GM18951 (cell line): ENCODE results near the gene ATF7.
A peak's percentile ranks its signal among the peaks of the same experiment; 100 is the strongest.

ENCODE experiments used
- POLR2A ChIP-seq: IDR thresholded peaks from 4 replicates; pipeline ENCODE4 v1.6.1; 2011; ENCODE audit warnings: mild to moderate bottlenecking; ENCODE audit not compliant: insufficient read length, insufficient read depth; ENCODE audit errors: extremely low read depth
- in situ Hi-C: fragments of 300-500 bp; cut with MboI; formaldehyde crosslinking; loops from one replicate; pipeline ENCODE4 v1.12.0; 2022; ENCODE audit warnings: low sequenced_read_pairs, mixed read lengths, inconsistent platforms; ENCODE audit not compliant: unreplicated experiment

The ATF7 gene

DNA sequence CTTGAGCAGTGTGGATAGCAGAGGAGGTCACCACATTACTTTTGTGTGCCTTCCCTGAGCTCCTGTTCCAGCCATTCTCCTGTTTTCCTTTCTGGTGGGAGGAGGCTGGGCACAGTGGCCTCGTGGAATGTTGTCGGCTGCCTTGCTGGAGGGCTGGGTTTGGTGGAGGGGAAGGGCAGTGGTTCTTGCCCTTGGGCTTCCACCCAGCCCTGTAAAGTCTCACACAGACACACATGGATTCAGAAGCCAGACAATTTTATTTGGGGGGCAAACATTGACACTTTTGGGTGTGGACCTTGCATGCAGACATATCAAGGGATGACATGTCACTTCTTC, 119.8 kb downstream of the ATF7 start:
- in situ Hi-C loops, result no loop called here
- no peak for TF ChIP-seq POLR2A

DNA sequence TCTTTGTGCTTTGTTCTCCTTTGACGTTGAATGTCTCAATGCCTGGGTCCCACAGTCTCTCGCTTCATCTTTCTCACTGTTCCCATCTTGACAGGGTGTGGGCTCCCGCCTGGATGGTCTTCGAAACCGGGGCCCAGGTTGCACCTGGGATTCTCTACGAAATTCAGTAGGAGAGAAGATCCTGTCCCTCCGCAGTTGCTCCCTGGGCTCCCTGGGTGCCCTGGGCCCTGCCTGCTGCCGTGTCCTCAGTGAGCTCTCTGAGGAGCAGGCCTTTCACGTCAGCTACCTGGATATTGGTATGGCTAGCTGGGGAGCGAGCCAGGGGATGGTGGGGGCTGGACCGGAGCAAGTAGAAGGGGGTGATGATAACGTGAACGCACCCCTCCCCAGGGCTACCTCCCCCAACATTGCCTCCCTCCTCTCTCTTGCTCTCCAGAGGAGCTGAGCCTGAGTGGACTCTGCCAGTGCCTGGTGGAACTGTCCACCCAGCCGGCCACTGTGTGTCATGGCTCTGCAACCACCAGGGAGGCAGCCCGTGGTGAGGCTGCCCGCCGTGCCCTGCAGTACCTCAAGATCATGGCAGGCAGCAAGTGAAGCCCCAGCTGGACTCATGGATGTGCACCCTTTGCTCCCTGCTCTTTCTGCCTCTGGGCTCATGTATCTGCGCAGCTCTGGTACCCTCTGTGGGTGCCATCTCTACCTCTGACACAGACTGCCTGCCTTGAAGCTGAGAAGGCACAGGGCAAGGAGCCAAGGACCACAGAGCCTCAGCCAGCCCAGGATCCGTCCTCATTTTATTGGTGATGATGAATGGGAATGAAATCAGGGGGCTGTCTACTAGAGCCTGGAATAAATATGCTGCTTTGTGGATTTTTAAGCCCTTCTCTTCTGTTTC, 120.4 kb downstream of the ATF7 start:
- TF ChIP-seq POLR2A, result no peak
- in situ Hi-C loops, result no loop called here

DNA sequence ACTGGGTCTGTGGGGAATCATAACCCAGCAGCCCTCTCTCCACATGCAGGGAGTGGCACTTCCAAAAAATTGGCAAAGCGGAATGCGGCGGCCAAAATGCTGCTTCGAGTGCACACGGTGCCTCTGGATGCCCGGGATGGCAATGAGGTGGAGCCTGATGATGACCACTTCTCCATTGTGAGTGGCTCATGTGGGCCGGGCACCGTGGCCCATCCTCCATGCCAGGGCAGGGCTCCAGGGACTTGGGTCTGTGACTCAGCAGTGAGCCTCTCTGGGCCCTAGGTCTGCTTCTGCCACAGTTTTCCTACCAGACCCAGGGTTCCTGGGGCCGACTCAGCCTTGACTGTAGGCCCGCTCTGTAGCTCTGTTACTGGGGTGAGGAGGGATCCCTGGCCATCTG, 121.1 kb downstream of the ATF7 start:
- in situ Hi-C loops, result no loop called here
- no peak for TF ChIP-seq POLR2A

DNA sequence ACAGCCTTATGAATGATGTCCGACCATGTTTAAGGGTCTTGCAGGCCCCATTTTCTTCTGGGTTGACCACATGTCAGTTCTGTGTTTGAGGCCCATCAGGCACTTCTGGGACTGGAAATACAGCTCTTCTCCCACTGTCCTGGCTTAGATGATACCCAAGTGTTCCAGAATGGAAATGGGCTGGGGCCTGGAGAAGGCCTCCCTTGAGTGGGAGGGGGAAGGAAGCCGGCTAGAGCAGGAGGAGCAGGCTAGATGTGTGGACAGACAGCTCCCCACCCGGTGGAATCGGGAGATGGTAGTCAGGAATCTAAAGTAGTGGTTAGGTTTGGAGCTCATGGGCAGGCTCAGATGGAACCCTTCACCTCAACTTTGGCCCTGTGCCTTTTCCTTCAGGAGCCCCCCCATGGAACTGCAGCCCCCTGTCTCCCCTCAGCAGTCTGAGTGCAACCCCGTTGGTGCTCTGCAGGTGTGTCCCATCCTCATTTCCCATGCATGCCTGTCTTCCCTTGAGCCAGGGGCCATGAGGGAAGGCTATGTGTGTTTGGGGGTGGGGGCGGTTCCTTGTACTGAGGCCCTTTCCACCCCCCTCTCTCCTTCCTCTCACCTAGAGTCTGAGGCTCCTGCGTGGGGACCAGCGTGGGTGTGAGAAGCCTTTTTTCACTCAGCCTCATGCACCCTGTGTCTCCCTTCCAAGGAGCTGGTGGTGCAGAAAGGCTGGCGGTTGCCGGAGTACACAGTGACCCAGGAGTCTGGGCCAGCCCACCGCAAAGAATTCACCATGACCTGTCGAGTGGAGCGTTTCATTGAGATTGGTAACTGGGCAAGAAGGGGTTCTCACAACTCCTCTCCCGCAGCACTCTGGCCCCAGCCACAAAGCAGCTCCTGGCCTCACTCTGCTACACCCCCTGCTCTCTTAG, 121.9 kb downstream of the ATF7 start:
- in situ Hi-C loops, result no loop called here

DNA sequence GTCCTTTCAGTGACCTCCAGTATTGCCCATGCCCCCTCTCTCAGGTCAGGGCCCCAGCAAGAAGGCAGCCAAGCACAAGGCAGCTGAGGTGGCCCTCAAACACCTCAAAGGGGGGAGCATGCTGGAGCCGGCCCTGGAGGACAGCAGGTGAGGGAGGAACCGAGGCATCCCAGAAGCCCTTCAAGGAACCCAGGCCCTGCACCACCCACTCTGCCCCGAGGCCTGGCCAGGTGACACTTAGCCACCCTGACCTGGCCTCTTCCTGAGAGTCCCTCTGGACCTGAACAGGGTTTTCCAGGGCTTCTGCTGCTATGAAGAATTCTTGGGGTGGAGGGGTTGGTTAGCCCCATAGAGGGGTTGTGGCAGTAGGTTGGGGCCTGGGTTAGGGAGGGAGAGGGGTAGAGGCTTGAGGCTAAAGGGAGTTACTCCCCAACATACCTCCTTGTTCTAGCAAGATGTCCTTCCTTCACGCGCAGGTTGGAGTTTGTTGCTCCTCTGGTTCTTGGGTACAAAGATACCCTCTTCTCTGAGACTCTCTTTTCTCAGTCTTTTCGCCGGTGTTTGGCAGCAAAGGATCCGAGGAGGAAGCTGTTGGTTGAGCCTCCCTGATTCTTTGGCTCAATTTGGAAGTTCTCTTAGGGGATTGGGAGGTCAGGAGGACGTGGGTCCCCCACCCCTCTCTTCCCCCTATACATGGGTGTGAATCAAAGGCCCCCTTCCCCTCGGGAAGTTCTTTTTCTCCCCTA, 123.0 kb downstream of the ATF7 start:
- in situ Hi-C loops, result no loop called here
- no peak for TF ChIP-seq POLR2A

More for the DNA sequence above, 121.9 kb downstream of the ATF7 start:
- TF ChIP-seq POLR2A, result no peak

DNA sequence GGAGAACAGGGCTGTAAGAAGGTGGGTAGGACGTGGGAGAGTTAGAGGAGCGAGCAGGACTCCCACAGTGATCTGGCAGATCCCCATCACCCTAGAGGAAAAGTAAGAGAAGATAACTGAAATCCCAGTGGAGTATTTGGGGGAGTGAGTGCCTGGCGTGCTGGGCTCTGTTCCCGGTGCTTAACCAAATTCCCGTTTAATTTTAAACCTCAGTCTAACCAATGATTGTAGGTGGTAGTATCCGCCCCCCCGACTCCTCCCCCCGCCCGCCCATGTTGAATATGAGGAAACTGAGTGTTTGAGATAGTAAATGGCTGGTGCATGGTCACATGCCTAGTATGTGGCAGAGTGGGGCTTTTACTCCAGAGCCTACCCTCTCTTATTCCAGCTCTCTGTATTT, 123.9 kb downstream of the ATF7 start:
- no peak for TF ChIP-seq POLR2A
- in situ Hi-C loops, result no loop called here

DNA sequence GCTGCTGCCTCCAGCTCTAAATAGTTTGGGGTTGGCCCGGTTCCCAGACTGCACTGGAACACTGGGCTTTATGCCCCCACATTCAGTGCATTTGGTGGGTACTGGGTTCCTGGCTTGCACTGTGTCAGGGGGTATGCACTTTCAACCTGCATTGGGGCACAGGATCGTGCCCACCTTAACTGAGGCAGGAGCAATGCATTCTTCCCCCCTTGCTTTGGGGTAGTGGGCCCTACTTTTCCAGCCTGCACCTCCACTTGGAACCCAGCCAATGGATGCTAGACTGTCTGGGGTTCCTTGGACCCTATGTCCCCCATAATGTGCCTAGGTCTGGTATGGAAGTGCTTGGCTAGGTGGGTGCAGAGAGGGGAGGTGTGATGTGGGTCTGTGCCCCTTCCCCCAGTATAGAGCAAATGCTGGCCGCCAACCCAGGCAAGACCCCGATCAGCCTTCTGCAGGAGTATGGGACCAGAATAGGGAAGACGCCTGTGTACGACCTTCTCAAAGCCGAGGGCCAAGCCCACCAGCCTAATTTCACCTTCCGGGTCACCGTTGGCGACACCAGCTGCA, 124.5 kb downstream of the ATF7 start:
- no peak for TF ChIP-seq POLR2A

DNA sequence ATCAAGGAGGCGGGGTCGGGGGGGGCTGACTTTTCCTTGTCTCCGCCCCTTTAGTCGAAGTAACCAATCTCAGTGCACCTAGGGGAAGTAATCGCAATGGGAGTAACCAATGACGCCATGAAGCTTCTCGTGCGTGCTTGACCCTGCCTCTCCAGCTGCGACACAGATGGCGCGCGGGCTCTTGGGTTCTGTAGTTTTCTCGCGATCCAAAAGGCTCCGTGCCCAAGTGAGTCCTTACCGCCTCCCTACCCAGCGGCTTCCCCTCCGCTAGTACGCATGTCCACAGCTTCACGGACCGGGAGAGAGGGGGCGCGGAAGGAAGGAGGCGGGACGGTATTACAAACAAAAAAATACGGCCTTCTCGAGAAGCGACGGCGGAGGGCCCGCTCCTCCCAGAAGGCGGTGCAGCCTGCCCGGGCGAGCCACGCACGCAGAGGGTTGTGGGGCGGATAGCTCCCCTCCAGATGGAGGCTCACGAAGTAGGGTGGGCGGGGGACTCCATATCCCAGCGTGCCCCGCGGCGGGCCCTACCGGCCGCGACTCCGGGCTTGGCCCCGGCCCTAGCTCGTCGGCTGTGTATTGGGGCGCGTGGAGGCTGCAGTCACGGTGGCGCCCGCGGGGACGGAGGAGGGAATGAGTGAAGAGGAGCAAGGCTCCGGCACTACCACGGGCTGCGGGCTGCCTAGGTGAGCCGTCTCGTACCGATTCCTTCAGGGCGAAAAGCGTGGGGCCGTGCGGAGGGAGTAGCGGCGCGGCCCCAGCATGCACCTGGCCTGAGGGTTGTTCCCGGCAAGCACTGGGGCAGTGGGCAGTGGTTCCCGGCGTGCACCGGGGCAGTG, 125.2 kb downstream of the ATF7 start, which contains the start of gene TARBP2:
TARBP2 (plus strand) TSS at position 508 of the 839 bp plus-strand sequence; CDS start at position 634, 126 bp downstream.
- in situ Hi-C loops, result no loop called here
- peak; percentile 88 for TF ChIP-seq POLR2A

More for the DNA sequence above, 124.5 kb downstream of the ATF7 start:
- in situ Hi-C loops, result no loop called here

DNA sequence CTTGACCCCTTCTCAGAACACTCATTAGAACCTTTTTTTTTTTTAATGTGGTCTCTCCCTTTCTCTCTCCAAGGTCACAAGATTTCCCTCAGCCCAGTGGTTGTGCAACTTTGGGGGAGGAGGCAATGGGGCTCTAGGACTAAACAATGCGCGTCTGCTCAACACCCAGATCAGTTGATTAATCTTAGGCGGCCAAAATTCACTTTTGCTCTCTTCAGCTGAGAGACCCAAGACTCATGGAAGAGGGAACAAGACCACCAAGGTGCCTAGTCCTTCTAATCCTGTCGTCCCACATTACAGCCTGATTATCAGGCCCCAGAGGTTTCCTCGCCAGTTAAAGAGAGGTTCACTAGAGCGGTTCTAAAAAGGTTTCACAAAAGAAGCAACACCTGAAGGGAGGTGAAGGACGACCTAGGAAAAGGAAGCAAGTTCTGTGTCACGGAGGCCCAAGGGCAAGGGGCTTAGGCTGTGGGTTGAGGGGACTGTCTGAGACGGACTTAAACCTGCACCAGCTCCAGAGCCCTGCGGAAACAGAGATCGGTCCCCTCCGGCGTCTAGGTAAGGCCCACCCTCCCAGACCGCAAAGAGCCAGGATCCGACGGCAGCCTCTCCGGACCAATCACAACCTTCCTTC, 125.9 kb downstream of the ATF7 start:
- in situ Hi-C loops, result no loop called here
- peak; percentile 75 for TF ChIP-seq POLR2A

DNA sequence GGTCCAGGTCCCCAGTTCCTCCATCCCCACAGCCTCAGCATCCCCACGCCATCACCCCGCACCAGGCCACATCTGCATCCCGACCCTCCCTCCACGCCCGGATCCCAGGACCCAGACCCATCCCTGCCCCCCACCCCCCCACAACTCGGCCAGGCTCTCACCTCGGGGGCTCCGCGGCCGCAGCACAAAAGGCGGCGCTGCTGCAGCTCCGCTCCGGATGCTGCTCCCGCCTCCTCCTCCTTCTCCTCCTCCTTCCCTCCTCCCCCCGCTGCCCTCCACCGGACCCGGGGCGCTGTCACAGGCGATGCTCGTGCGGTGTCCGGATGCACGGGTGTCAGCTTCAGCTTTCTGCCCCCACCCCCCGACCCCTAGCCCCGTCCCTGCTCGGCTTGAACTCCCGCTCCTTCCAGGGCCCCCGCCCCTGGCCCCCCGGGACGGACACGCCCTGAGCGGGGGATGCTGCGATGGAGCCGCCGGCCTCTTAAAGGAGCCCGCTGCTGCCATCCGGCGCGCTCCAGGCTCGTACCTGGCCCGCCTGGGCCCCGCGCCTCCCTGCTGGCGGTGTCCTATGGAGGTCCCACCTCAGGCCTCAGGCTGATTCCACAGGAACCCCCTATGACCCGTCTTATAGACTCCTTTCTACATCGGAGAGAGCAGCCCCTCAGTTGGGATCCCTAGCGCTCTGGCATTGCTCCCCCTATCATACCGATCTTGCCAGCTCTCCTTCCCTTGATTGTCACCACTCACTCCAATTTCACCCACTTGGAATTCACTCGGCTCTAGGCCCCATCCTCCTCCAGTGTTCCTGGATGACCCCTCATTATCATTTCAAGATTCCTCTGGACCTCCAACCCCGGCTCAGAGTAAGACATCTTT, 126.7 kb downstream of the ATF7 start, which contains the start of gene MAP3K12:
MAP3K12 (minus strand) TSS at position 193 of the 876 bp plus-strand sequence. CDS start 12,067 bp downstream, outside the sequence.
- in situ Hi-C loops, result no loop called here
- peak; percentile 55 for TF ChIP-seq POLR2A
